HG02884 (cell line): ENCODE results near the gene LCN1.
"Not testable (repeated sequence)": the region's sequence is repeated elsewhere in the genome, so short reads cannot be mapped to it uniquely, and the experiment has no call there.

ENCODE experiments used
- ATAC-seq: cut with Tn5 transposase; IDR thresholded peaks from one replicate; pipeline ENCODE4 v1.9.1; 2021; ENCODE audit warnings: mild to moderate bottlenecking, moderate library complexity; ENCODE audit not compliant: unreplicated experiment

The LCN1 gene

GRCh38 chr9:135545646-135546176 is 24.5 kb downstream of the LCN1 start, which contains the start of gene OBP2A:
Gene OBP2A (plus strand): TSS chr9:135546126. CDS start chr9:135546181, 55 bp downstream.
- not testable (repeated sequence) for ATAC-seq

GRCh38 chr9:135546792-135547617 is 25.8 kb downstream of the LCN1 start:
- ATAC-seq = not testable (repeated sequence)

GRCh38 chr9:135547756-135548736 is 26.8 kb downstream of the LCN1 start:
- ATAC-seq = no peak

GRCh38 chr9:135549478-135550343 is 28.5 kb downstream of the LCN1 start:
- ATAC-seq = not testable (repeated sequence)

GRCh38 chr9:135550344-135550918 is 29.2 kb downstream of the LCN1 start:
- ATAC-seq = no peak

- no peak for ATAC-seq
Measured at GRCh38 chr9:135551031-135551430, 29.8 kb downstream of the LCN1 start.

DNA sequence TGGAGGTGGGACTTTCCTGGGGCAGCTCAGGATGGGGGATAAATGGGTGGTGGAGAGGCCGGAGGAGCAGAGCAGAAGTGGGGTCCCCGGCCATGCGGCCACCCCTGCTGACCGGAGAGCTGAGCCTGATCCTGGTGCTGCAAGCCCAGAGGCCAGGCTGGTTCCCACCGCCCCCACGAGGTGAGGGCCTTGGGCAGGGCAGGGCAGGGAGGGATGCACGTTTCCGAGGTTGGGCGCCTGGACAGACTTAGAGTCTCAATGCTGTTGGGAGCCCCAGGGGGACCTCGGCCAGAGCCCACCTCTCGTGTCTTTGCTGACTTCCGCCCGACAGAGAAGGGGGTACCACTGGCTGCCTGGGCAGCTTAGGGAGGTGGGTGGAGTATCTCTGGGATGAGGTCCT is 30.2 kb downstream of the LCN1 start:
- no peak for ATAC-seq

DNA sequence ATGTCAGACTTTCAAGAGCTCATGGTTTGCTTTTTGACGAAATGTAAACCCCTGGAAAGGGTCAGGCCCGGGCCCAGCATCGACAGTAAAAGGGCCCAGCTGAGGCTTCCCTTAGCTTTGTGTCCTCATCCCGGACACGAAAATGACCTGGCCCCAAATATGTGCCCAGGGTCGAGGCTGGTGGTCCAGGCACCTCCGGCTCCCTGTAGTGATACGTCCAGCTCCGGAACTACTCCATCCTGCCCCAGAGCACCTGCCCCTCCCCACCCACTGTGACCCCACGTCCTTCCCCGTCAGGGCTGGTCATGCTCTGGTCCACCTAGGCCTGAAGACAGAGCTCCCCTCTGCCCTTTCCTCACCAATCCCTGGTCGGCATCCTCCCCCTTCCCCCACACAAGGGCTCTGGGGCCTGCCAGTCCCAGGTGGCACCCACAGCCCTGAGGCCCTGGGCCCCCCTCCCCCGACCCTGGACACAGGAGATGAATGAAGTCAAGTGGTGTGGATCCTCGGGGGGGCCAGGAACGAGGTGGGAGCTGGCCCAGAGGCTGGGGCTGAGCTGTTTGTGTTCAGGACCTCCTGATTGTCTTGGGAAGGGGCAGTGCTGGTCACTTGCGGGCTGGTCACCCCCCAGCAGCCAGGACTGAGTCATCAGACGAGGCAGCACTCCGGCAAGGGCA is 30.9 kb downstream of the LCN1 start:
- ATAC-seq = no peak

GRCh38 chr9:135552698-135553171 is 31.5 kb downstream of the LCN1 start:
- ATAC-seq = no peak

GRCh38 chr9:135554718-135555117 is 33.5 kb downstream of the LCN1 start:
- no peak for ATAC-seq

DNA sequence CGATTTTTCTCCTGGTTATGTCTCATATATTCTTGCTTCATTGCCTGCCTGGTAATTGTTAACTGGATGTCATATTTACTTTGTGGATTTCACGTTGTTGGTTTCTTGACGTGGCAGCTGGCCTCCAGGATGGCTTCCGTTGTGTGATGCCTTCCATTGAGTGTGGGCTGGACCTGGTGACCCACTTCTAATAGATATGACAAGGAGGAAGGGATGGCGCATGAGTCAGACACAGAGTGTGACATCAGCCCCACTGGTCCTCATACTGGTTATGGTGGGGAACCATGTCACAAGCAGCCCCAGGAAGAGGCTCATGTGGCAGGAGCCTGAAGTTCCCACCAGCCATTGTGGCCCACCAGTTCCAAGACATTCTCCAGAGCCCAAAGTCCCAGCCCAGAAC is 34.0 kb downstream of the LCN1 start:
- ATAC-seq = no peak

GRCh38 chr9:135555910-135556309 is 34.7 kb downstream of the LCN1 start:
- no peak for ATAC-seq

- ATAC-seq = no peak
Measured at GRCh38 chr9:135559606-135560005, 38.4 kb downstream of the LCN1 start.

DNA sequence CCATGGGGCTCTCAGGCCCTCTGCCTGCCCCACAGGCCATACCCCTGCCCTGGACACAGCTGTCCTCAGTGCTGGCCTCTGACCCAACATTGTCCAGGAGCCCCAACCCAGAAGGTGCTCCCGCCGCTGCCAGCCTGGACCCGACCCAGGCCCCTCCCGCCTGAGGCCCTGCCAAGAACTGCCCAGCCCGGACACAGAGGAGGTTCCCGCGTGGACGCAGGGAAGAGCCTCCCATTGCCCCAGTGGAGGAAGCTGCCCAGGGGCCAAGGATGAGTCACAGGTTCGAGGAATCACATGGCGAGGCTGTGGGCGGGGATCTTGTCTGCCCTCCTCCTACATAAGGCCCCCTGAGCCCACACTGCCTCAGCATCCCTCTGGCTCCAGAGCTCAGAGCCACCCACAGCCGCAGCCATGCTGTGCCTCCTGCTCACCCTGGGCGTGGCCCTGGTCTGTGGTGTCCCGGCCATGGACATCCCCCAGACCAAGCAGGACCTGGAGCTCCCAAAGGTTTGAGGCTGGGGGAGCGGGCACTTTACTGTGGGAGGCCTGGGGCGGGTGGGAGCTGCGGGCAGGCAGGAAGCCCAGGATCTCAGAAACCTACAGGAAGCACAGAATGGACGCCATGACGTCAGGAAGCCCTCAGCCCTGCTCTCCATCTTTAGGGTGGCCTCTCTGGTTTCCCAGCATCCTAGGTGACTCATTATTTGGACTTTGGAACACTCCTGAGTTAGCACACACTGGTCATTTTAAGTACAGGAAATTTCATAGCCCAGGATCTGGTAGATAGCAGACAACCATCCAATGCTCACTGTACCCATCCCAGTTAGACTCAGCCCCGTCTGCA is 40.4 kb downstream of the LCN1 start, which contains the start of gene PAEP:
PAEP (plus strand) TSS at position 366 of the 844 bp plus-strand sequence.
- ATAC-seq = no peak

- ATAC-seq = no peak
Measured at GRCh38 chr9:135562235-135562745, 41.0 kb downstream of the LCN1 start.

- ATAC-seq = no peak
Measured at GRCh38 chr9:135563039-135563476, 41.8 kb downstream of the LCN1 start.

DNA sequence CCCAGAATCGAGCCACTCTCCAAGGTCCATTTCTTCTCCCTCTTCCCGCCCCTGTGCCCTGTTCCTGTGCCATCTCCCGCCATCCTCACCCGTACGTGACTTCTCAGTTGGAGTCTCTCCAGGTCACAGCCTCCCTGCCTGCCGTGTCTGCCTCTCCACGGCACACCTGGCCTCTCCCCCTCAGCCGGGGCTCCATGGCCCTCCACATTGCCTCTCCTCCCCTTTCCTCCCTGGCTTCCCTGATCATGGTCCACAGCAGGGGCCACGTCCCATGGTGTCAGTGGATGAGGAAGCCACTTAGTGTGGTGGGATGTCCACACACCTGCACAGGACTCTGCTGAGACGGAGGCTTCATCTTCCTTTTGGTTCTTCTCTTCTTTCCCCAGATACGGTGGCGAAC is 42.6 kb downstream of the LCN1 start:
- ATAC-seq = no peak

GRCh38 chr9:135565141-135565628 is 43.9 kb downstream of the LCN1 start:
- ATAC-seq = no peak
